HPDE6-E6E7 (cell line): Measurements from ENCODE around the gene PKD2L2.
"Not testable (repeated sequence)": the region's sequence is repeated elsewhere in the genome, so short reads cannot be mapped to it uniquely, and the experiment has no call there.

Source experiments
- DNase-seq: peaks from one replicate; pipeline ENCODE4 v3.0.0; 2011; ENCODE audit warnings: missing footprints; ENCODE audit errors: extremely low spot score

PKD2L2 gene

DNA sequence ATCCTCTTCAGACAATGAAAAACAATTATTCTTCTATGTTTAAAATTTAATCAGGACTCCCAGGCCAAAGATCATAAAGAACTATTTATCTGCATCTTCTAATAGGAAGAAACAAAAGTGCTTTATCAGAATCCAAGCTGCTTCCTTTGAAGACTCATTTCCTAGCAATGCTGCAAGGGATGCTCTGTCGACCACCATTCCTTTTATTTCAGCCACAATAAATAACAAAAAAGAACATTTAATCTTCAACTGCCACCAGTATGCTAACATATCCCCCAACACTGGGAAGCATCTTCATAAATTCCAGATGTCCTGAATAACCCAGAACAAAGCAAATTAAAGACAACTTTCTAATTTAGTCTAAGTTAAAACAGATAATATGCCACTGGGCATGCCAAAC is 68.7 kb downstream of the PKD2L2 start:
- no peak for DNase-seq

DNA sequence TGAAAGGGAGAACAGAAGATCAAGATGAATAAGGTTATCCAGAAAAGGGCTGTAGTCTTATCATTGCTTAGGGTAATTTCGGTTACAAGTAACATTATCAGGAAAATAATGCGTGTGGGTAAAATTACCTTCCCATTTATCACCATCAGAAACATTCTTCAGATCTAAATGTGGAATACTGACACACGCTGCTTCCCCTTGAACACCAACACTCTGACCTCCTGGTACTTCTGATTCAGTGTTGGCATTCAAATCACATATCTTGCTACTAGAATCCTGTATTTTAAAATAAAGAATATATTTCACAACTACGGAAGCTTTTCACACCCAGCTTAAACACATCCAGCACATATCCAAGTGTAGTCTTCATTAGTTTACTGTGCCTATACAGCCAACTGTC is 70.2 kb downstream of the PKD2L2 start:
- no peak for DNase-seq

DNA sequence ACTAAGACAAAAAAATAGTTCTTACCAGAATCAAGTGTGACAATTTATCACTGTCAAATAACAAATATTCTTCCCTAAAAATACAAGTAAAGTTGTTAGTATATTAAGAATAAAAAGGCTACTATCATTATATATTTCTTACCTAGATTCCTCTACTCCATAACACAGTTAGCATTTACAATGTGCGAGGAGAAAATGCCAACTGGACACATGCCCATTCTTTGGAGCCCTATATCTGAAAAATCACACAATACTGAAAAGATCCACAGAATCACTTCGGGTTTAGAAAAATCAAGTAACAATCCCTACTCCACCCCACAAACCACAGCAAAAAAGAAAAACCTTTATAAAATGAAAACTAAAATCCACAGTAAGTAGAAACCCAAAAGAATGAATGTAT is 70.9 kb downstream of the PKD2L2 start:
- no peak for DNase-seq

DNA sequence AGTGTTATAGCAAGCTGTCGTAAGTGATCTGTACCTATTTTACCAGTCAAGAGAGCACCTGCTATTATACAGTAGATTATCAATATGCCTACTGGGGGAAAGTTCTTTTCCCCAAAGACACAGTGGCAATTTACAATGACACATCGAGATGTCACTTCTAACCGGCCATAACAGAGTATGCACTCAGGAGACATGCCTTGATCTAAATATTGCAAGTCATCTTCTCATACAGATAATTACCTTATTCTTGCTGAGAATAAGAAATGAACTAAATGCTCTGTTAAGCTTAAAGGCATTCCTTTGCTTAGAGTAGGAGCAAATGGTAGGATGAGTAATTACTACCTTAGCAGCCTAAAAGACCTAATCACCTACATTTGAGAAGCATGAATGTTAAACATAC is 71.6 kb downstream of the PKD2L2 start:
- DNase-seq: no peak

DNA sequence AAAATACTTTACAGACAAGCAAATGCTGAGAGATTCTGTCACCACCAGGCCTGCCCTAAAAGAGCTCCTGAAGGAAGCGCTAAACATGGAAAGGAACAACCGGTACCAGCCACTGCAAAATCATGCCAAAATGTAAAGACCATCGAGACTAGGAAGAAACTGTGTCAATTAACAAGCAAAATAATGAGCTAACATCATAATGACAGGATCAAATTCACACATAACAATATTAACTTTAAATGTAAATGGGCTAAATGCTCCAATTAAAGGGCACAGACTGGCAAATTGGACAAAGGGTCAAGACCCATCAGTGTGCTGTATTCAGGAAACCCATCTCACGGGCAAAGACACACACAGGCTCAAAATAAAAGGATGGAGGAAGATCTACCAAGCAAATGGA is 81.1 kb downstream of the PKD2L2 start:
- DNase-seq: not testable (repeated sequence)

DNA sequence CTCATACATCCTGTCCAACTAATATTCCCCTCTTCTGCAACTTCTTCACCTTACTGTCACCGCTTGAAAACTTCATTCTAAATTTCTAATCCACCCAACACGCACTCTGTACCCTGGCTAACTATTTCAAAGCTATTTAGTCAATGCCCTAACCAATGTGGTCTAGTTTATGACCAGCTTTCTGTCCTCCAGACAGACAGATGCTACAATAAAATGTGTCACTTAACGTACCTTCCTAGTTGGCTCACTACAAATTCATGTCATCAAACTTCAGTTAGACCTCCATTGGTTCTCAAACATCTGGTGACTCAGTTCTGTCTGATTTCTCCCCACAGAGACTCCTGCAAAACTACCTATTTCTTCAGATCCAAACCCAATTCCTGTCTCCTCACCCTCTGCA is 86.0 kb downstream of the PKD2L2 start:
- DNase-seq: no peak

DNA sequence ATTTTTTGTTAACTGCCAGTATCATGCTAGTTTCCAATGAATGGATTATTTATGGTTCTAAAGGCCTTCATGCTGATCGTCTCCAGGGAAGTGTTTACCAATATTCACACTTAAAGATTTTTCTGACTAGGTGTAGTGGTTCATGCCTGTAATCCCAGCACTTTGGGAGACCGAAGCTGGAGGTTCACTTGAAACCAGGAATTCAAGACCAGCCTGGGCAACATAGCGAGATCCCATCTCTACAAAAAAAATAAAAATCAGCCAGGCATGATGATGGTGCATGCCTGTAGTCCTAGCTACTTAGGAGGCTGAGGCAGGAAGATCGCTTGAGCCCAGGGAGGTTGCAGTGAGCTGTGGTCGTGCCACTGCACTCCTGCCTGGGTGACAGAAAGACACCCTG is 100.2 kb downstream of the PKD2L2 start:
- no peak for DNase-seq
